Right renal cortex interstitium (tissue), 3 donors: Measurements from ENCODE around the gene RSRC1. TPM values are rescaled to one million over a fixed set of nuclear protein-coding genes. Genes with fewer than 3 reads are reported as not detected.
"Not testable (repeated sequence)": the region's sequence is repeated elsewhere in the genome, so short reads cannot be mapped to it uniquely, and the experiment has no call there.

Source experiments
- DNase-seq, 3 donors: peaks; one replicate each; pipeline ENCODE4 v3.0.0-alpha.2; 2013; ENCODE audit warnings: low read depth in 3 of 3, low spot score in 2 of 3
- polyA plus RNA-seq, 3 donors: library from polyadenylated mRNA; unstranded; fragments of 120-200 nt; gene quantifications; one replicate each; pipeline ENCODE4 v1.2.1, GENCODE V29; 2013; ENCODE audit not compliant: insufficient read length in 3 of 3

Gene RSRC1
- polyA plus RNA-seq, 3 donors: 37.9 to 40.8 (median 38.2) TPM

DNA sequence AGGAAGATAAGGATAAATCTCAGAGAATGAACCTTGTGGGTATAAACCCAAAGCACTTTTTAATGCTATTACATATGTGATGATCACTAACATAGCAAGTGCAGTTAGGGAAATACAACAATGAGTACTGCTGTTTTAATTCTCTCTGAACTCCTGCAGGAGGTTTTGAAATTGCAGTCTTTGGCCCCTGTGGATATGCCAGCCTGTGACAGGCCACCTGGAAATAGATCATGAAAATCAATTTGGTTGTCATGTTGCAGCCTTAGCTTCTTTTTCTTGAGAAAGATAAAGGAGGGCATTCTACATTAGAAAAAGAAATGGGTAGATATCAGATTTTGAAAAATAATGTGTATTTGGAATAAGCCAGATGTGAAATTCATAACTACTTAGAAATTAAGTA is 103.6 kb downstream of the RSRC1 start:
- no peak for DNase-seq

DNA sequence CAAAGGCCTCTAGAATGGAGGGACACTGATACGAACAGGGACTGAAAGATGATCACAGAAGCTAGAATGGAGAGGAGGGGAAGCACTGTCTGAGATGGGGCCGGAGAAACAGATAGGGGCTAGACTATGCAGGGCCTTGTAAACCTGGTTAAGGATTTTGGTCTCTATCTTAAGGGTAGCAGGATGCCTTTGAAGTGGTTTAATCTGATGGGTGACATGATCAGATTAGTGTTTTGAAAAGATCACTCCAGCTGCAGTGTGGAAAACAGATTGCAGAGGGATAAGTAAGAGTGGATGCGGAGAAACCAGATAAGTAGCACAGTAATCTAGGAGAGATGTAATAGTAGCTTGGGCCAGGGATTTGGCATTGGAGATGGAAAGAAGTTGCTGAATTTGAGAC is 108.1 kb downstream of the RSRC1 start:
- no peak for DNase-seq

DNA sequence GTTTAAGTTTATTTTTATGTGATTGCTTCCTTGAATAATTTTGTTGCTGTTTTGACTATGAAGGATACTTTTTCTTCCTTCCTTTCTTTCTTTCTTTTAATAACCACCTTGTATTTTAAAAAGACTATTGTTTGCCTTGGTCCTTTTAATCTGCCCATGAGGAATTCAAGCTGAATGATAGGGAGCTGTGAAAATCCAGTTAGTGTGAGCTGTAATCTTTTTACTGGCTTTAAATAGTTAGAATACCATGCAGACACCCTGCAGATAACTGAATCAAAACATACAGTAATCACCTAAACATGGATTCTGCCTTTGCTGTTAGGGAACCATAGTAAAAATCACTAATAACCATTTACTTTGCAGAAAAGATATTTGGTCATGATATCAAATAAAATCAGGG is 110.7 kb downstream of the RSRC1 start:
- no peak for DNase-seq

DNA sequence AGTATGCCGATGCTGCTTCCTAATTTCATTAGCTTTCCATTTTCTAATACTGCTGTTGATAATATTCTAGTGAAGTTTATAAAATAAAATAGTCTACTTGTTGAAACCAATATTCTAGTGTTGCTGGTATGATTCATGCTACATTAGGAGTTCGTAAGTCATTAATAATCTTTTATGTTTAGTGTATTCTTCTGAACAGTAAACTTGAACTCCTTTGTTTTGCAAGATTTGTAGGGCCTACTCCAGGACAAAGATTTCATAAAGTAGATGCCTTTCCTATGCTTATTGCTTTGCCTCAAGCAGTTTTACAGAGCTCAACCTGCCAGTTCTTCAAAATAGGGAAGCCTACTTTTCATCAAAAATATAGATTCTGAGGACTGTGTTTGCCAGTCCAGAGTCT is 111.5 kb downstream of the RSRC1 start:
- no peak for DNase-seq

DNA sequence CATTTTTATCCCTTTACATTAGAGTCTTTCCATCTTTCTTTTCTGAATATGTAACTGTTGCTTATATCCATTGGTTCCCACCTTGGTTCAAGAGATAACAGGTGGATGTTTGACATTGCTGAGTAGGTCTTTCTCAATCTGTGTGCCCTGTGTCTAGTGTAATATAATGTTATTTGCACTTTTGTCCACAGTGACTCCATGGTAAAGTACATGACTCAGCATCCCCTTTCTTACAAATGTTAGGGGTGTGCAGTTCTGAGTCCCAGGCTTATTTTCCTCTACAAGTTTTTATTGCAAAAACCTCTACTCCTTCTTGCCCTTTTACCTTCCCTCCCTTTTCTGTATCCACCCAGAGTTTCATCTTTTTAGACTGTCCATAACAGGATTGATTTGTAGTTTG is 116.5 kb downstream of the RSRC1 start:
- no peak for DNase-seq

DNA sequence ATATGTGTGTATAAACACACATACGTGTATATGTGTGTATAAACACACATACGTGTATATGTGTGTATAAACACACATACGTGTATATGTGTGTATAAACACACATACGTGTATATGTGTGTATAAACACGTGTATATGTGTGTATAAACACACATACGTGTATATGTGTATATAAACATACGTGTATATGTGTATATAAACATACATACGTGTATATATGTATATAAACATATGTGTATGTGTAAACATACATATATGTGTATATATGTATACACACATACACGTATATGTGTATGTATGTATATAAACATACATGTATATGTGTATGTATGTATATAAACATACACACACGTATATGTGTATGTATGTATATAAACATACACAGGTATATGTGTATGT is 119.1 kb downstream of the RSRC1 start:
- DNase-seq: not testable (repeated sequence)

DNA sequence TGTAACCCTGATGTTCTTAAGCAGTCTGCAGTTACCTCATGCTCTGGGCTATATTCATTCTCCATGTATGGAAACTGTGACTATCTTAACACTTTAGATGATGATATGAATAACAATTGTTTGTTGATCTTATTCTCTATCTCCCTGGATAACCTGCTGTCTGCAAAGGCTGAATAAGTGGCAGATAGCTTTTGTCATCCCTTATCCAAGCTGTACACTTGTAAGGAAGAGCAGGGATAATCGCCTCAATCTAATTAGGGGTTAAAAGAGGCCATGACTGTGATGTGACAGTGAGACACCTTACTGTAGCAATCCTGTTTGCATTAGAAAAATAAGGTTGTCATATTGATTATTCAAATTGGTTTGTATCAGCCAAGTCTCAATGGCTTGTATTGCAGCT is 123.9 kb downstream of the RSRC1 start:
- no peak for DNase-seq

DNA sequence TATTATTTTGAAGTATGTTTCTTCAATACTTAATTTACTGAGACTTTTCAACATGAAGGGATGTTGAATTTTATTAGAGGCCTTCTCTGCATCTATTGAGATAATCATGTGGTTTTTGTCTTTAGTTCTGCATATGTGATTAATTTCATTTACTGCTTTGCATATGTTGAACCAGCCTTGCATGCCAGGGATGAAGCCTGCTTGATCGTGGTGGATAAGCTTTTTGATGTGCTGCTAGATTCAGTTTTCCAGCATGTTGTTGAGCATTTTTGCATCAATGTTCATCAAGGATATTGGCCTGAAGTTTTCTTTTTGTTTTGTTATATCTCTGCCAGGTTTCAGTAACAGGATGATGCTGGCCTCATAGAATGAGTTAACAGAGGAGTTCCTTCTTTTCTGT is 134.4 kb downstream of the RSRC1 start:
- DNase-seq: no peak

DNA sequence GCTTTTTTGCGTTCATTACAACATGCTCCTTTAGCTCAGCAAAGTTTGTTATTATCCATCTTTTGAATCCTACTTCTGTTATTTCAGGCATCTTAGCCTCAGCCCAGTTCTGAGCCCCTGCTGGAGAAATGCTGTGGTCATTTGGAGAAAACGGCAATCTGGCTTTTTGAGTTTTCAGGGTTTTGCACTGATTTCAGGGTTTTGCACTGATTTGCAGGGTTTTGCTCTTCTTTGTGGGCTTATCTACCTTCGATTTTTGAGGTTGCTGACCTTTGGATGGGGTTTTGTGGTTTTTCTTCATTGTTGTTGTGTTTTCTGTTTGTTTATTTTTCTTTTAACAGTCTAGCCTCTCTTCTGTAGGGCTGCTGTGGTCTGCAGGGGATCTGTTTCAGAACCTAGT is 137.4 kb downstream of the RSRC1 start:
- DNase-seq: no peak

DNA sequence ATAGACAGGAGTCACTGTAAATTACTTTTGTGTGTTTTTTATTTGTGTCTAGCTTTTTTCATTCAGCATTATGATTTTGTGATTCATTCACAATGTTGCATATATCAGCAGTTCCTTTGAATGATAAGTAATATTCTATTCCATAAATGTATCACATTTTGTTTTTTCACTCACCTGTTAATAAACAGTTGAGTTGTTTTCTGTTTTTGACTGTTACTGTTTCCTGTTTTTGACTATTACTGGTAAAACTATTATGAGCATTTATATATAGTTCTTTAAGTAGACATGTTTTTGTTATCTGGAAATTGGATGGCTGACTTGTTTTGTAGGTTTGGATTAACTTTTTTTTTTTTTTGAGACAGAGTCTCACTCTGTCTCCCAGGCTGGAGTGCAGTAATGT is 138.4 kb downstream of the RSRC1 start:
- DNase-seq: no peak

DNA sequence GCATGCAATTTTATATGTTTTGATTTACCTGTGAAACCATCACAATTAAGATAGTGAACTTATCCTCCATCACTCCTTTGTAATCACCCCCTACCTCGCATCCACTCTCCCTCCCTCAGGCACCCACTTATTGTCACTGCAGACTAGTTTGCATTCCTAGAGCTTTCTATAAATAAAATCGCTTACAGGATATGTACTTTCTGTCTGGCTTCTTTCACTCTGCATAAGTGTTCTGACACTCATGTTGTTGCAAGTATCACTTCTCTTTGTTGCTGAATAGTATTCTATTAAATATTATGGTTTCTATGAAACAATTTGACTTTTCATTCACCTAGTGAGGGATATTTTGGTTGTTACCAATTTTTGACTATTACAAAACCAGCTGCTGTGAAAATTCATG is 139.3 kb downstream of the RSRC1 start:
- no peak for DNase-seq

DNA sequence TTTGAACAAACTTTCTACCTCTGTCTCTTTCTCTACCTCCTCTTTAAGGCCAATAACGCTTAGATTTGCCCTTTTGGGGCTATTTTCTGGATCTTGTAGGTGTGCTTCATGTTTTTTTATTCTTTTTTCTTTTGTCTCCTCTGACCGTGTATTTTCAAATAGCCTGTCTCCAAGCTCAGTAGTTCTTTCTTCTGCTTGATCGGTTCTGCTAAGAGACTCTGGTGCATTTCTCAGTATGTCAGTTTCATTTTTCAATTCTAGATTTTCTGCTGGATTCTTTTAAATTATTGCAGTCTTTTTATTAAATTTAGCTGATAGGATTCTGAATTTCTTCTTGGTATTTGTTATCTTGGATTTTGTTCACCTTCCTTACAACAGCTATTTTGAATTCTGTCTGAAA is 148.7 kb downstream of the RSRC1 start:
- no peak for DNase-seq

DNA sequence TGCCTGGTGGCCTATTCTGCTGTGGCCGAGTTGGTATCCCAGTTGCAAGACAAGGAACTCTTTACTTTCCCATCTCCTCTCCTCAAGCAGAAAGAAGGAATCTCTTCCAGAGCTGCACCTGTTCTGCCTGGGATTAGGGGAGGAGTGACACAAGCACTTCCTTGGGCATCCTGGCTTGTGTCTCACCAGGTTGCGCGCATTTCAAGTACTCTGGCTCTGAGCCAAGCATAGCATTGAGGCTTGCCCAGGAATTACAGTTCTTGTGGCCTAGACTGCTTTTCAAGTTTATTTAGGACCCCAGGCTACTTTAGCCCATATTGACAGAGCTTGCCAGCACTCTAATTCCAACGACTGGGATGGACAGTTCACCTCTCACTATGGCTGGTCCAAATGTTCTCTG is 150.5 kb downstream of the RSRC1 start:
- DNase-seq: no peak

DNA sequence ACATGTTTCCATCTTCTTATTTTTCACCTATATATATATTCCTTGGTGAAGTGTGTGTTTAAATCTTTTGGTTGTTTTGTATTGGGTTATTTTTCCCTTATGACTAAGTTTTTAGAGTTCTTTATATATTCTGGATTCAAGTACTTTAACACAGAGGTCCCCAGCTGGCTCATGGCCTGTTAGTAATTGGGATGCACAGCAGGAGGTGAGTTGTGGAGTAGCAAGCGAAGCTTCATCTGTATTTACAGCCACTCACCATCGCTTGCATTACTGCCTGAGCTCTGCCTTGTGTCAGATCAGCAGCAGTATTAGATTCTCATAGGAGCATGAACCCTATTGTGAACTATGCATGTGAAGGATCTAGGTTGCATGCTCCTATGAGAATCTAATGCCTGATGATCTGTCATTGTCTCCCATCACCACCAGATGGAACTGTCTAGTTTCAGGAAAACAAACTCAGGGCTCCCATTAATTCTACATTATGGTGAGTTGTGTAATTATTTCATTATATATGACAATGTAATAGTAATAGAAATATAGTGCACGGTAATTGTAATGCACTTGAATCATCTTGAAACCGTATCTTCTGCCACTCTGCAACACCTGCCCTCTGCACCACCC is 151.6 kb downstream of the RSRC1 start:
- DNase-seq: no peak

DNA sequence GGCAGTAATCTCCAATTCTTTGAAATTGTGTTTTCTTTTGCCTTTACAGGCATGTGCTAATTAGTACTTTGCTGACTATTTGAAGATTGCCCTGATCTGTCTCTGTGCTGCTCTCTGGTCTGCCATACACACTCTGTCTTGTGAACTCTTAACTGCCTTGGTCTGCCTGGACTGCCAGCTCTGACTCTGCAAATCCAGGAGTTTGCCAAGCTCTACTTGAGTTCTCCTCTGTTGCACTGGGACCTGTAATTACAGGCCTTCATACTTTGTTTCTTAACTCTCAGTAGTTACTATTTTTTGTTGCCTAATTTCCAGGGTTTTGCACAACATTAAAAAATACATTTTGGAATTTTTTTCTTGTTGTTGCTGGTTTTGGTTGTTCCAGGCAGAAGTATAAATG is 155.0 kb downstream of the RSRC1 start:
- DNase-seq: no peak

DNA sequence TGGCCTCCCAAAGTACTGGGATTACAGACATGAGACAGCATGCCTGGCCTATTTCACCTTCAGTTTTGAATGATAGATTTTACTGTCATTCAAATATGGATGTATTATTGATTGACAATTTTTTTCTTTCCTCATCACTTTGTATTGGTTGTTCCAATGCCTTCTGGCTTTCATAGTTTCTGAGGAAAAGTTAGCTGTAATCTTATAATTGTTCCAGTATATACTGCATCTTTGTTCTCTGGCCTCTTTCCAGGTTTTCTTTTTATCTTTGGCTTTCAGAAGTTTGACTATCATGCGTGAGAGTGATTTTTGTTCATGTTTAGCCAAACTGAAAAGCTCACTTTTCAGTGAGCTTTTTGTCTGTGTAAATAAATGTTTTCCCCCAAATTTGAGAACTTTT is 157.1 kb downstream of the RSRC1 start:
- DNase-seq: no peak

DNA sequence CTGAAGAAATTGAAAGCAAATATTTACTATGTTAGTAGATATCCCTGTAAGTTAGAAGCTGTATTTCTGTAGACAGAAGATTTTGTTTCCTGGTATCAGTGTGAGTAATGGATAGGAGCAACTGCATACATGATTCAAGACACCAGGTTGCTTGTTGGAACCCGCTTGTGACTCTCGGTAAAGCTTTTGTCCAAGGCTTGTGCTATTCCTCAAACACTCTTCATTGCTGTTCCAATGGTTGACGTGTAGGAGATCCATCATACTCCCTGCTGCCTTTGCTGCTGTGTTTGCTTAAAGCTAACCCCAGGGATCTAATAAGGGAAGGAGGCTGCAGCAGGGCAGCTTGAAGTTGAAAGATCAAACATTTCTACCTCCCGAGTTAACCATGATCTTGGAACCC is 160.1 kb downstream of the RSRC1 start:
- no peak for DNase-seq

DNA sequence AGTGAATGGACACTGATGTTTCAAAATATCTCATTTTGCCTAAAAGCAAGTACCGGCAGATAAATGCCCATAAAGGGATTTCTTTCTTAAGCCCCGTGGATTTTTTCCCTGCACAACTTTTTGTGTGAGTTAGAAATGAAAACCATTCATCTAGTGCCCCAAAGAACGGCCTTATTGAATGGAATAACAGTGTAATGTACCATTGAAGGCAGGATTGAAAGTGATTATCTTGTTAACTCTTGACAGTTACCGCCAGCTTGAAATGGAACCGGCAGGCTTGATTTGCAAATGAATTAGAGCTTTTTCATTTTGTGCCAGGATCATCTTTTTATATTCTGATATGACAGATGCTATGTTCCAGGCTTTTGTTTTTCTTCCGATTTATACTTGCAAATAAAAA is 162.2 kb downstream of the RSRC1 start:
- no peak for DNase-seq

DNA sequence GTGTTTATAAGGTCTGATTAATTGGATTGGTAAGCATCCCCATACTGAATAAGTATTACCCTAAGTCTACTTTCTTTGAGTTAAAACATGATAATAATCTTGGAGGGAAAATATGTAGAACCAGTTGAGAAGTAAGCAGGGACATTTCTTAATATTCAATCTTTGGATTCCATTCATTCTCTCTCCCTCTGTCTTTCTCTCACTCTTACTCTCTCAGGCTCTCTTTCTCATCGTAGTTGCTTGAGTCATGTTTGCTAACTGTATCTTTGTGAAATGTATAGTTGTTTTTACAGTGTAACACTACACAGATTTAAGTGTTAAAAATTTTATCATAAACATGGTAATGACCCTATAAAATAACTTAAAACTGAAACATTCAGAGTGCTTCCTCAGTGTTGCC is 163.8 kb downstream of the RSRC1 start:
- DNase-seq: no peak

DNA sequence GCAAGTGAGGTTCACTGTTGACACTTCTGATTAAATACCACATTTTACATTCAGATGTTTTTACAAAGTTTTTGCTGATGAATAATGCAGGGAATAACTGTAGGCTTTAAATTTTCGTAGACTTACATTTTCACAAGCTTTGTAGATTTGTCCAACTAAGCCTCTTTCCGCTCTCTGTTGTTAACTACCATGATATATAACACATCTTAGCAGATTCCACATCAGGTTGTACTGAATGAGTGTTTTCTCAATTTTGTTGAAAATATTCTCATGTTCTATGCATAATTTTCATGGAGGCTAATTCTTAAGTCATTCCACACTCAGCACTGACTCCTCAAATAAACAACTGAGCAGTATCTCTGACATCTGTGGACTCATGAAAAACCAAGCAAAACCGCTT is 168.3 kb downstream of the RSRC1 start:
- DNase-seq: no peak

DNA sequence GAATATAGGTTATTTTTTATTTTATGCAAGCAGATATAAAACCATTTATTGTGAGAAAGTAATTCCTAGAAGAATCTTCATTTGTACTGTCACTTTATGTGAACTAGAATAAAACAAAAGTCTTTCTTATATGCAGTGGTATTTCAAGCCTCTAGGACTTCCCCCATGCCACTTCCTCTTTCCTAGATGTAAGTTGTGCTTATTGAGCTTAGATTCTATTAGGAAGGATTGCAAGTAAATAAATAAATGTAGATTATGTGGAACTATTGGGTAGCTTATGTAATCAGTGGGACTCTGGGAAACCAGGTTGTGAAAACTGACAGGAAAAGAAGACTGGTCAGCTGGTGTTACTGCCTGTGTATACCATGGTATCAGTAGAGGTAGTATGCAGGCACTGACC is 169.7 kb downstream of the RSRC1 start:
- no peak for DNase-seq

DNA sequence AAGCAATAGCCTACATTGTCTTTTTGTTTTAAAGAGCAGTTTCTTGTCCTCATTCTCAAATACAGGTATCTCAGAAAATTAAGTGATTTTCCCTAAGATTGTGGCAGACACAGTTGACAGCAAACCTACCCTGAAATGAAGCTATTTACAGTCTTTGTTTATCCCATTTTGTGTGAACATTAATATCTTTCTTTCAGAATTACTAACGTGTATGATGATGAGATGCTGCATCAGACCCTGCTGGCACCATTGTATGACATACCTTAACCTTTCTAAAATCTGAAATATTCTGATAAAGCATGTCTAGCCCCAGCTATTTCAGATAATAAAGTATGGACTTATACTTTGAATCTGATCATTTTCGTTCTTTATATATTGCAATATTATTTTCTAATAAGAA is 185.9 kb downstream of the RSRC1 start:
- no peak for DNase-seq

DNA sequence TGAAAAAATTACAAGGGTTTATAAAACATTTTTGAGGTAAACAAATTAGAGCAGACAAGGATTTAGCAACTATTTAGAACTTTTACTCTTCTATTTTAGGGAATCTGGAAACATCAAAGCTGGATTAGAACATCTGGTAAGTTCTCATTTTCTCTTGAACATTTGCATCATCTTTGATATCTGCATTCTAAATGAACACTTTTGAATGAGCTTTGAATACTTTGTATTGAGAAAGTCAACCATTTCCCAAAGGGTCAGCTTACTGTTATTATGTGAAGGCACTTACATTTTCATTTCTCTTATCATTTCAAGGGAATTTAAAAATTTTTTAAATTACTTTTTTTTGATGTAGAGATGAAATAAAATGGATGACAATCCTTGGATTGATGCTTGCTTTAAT is 188.1 kb downstream of the RSRC1 start:
- DNase-seq: no peak
